ENCODE data around the gene PHYKPL.
"Not testable (repeated sequence)": the region's sequence is repeated elsewhere in the genome, so short reads cannot be mapped to it uniquely, and the experiment has no call there.

The PHYKPL gene

DNA sequence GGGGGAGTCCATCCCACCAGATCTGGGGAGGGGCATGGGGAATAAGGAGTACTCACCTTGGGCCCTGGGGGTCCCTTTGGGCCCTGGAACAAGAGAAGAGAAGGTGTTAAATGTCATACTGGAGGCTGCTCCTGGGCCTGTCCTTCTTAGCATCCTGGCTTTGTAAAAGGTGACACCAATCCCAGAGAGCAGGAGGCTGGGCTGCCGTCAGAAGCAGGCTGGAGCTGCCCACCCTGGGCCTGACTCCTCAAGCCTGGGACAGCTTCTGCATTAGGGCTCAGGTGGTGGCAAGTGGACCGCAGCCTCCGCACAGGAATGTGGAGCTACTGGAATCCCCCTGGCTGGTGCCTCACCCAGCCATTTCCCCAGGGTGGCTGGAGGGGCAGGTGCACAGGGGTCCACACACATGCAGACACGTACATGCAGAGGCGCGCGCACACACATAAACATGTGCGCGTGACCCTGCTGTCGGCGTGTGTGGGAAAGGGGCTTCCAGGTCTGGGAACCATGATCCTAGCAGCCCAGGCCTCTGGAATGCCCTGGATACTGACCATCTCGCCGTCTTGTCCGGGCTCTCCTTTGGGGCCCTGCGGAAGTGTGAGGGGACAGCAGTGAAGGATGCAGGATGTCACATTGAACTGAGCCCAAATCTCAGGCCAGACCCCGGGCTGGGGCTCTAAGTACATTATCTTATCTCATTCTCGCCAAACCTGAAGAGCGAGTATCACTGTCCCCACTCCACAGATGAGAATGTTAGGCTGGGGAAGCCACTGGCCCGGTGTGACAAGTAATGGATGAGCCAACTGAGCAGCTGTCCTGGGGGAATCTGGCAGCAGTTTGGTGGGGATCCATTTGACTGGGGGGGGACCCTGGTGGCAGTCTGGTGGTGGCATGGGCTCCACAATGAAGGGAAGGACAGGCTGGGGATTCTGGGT is 29.3 kb upstream of the PHYKPL start:
- FAIRE-seq, result no peak

GRCh38 chr5:178259623-178260536 is 27.3 kb upstream of the PHYKPL start:
- no peak for FAIRE-seq

GRCh38 chr5:178257650-178258049 is 25.0 kb upstream of the PHYKPL start:
- FAIRE-seq, result no peak

- no peak for FAIRE-seq
Observed at GRCh38 chr5:178256746-178257145, 24.1 kb upstream of the PHYKPL start.

DNA sequence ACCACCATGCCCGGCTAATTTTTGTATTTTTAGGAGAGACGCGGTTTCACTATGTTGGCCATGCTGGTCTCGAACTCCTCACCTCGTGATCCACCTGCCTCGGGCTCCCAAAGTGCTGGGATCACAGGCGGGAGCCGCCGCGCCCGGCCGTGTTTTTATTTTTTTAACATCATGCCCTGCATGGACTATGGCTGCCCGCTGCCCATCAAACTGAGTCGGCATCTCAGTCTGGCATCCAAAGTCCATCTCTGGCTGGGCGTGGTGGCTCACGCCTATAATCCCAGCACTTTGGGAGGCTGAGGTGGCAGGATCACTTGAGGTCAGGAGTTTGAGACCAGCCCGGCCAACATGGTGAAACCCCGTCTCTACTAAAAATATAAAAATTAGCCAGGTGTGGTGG is 21.0 kb upstream of the PHYKPL start:
- FAIRE-seq, result not testable (repeated sequence)

- no peak for FAIRE-seq
Observed at GRCh38 chr5:178252258-178252657, 19.7 kb upstream of the PHYKPL start.

DNA sequence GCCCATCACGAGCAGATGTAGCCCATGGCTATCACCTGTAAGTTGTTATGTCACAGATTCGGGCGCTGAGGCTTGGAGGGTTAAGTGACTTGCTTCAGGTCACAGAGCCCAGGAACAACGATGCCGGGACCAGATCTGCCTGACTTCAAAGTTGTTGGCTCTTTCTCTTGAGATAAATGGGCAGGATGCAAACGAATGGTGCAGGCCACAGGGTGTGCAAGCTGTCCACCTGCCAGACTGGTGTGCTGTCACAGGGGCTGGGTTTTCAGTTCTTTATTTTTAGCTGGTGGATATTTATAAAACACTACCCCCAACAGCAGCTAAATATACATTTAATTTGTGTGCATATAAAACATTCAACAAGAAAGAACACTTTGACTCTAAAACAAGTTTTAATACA is 17.7 kb upstream of the PHYKPL start:
- no peak for FAIRE-seq

- FAIRE-seq, result no peak
Observed at GRCh38 chr5:178249191-178249989, 16.8 kb upstream of the PHYKPL start.

GRCh38 chr5:178248750-178249149 is 16.1 kb upstream of the PHYKPL start:
- no peak for FAIRE-seq

DNA sequence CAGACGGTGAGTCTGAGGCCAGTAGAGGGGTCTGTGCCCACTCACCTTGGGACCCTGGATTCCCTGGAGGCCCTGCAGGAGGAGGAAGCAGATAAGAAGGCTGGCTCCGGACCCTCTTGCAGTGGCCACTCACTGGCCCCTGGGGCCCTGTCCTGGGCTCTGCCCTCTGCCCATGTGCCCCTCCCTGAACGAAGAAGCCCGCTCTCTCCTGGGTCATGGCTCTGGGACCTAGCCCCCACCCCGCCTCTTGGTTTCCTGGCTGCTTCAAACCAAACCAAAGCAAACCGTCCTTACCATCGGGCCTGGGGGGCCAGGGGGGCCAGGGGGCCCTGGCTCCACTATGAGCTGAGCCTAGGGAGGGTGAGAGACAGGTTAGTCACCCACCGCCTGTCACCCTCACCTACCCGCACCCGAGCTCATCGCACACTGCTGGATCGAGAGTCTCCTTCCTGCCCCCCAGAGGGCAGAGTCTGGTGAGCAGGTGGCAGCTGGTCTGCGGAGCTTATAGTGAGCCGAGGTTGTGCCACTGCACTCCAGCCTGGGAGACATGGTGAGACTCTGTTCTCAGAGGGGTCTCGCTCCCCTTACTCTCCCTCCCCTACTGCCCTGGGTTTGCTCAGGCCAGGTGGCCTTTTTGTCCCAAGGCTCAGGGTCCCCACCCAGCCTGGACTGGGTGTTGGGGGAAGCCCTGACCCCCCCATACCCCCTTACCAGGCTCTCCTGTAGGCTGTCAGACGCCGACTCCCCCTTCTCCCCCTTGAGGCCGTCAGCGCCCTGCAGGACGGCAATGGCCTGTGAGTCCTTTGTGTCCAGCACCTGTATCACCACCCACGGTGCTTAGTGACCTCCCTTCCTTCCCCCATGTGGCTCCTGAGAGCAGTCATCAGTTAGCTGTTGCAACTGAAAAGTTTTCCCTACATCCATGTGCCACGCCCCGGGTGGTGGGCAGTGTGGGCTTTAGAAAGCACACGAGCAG is 15.2 kb upstream of the PHYKPL start:
- FAIRE-seq, result no peak

DNA sequence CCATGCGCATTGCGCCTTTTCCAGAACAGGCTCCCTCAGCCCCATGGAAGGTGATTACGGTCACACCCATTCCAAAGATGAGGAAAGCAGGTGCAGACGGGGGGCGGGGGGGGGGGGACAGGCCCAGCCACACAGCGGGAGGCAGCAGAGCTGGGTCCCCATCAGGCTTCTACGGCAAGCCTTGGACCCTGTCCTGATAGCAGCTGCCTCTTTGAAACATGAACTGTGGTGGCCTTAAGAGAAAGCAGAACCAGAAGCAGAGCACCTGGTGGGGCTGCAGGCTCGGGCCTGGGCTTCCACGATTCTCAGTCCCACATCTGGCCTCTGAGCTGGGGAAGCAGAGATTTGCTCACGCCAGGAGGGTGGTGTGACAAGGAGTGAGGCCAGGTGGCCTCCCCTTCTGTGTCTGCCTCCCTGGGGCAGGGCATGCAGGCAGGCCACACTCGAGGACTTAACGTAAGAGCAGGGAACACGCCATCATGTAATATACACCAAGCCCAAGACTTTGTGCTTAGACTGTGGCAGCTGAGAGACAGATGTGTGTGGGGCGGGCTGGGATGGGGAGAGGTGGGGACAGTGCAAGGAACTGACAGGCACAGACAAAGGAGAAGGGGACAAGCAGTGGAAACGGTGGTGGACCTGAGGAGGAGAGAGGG is 14.2 kb upstream of the PHYKPL start:
- no peak for FAIRE-seq

DNA sequence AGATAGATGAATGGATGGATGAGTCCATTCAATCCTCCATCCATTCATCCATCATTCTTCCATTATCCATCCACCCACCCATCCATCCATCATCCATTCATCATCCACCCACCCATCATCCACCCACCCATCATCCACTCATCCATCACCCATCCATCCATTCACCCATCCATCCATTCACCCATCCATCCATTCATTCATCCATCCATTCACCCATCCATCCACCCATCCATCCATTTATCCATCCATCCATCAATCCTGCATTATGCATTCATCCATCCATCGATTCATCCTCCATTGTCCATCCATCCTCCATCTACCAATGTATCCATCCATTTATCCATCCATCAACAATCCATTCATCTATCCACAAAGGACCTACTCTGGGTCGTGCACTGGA is 12.8 kb upstream of the PHYKPL start:
- no peak for FAIRE-seq

DNA sequence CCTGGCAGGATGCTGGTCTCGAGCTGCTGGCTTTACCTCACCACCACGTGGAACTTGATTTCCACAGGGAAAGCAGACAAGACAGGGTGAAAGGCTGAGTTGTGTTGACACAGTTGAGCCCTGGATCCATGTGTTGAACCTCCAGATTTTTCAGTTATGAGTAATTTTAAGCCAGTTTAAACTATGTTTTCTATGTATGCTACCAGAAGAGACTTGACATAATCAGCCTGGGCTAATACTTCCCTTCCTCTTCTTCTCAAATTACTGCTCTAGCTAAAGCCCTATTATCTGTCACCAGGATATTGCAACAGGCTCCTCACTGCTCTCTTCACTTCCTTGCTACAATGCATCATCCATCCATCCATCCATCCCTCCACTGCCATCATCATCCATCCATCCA is 12.0 kb upstream of the PHYKPL start:
- FAIRE-seq, result no peak

GRCh38 chr5:178242416-178242815 is 9.8 kb upstream of the PHYKPL start:
- FAIRE-seq, result no peak

DNA sequence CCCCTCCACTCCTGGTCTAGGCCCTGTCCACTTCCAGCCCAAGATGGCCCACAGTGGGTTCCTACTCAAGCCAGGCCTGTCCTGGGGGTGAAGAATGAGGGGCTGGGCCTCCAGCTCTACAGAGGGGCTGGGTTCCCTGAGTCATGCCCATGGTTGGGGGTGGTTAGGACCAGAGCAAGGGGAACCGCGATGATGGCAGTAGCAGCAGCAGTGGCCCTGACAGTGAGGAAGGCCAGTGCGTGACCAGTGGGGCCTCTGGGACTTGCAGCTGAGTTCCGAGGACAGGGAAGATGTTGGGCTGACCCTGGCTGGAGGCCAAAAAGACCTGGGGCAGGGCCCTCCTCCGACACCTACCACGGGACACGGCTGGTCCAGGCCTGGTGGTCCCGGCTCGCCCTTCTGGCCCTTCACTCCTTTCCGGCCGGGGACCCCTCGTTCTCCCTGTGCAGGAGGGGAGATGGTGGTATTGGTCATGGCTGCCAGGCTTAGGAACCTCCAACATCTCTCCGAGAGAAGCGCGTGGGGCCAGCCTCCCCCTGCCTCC is 9.2 kb upstream of the PHYKPL start:
- FAIRE-seq, result no peak

DNA sequence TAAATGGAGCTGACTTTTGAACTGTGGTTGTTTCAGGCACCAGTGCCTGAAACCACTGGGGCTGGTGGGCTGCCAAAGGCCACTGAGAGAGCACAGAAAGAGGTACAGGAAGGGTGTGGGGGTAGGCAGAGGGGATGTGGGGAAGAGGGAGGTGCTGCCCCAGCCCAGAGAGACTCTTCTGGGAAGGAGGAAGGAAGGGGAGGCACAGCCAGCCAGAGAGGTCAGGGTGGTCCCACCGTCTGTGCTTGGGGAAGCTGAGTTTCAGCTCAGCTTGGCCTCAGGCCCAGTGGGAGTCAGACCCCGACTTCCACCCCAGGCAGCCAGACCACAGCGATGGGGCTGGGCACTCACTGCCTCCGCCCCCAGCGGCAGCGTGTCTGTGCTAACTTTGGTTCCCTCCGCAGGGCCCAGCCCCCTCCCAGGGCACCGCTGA is 8.6 kb upstream of the PHYKPL start:
- no peak for FAIRE-seq

GRCh38 chr5:178240766-178241165 is 8.2 kb upstream of the PHYKPL start:
- no peak for FAIRE-seq

GRCh38 chr5:178240341-178240741 is 7.7 kb upstream of the PHYKPL start:
- no peak for FAIRE-seq

DNA sequence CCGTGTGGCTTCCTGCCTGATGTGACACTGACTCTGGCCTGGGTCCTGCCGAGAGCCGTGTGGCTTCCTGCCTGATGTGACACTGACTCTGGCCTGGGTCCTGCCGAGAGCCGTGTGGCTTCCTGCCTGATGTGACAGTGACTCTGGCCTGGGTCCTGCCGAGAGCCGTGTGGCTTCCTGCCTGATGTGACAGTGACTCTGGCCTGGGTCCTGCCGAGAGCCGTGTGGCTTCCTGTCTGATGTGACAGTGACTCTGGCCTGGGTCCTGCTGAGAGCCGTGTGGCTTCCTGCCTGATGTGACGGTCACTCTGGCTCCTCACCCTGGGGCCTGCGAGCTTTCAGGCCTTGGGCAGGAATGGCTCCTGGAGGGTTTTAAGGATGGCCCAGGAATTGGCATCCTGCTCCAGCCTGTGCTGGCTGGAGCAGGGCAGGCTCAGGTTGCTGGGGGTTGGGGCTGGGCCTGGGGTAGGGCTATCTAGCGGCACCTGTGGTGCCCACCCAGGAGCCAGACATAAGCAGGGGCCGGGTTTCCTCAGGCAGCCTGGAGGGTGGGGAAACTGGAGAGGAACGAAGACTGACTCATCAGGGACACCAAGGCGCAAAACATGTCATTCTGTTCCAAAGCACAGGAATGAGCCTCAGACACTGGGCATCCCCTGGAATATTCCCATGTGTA is 7.2 kb upstream of the PHYKPL start:
- peak; percentile 21 for FAIRE-seq
